Measurements from ENCODE around the gene PODXL. TPM values are rescaled to one million over a fixed set of nuclear protein-coding genes. Genes with fewer than 3 reads are reported as not detected.
A peak's percentile ranks its signal among the peaks of the same experiment; 100 is the strongest.

PODXL gene
- total RNA-seq (2014; rRNA removed; shearing (Covaris generic)) = 27.1 and 27.8 TPM in 2 replicates

GRCh38 chr7:131556053-131556908 lies at the start of gene PODXL:
Gene PODXL, minus strand, starts transcription at chr7:131556628. Its CDS starts 269 bp downstream, at chr7:131556359.
- DNase-seq (ENCODE audit: low read depth) = peak; percentile 94

GRCh38 chr7:131605280-131605878 lies 49.0 kb upstream of the PODXL start:
- no peak for DNase-seq (ENCODE audit: low read depth)

- DNase-seq (ENCODE audit: low read depth) = peak; percentile 82
Observed at GRCh38 chr7:131604841-131605279, 48.4 kb upstream of the PODXL start.

- no peak for DNase-seq (ENCODE audit: low read depth)
Observed at GRCh38 chr7:131603932-131604331, 47.5 kb upstream of the PODXL start.

- DNase-seq (ENCODE audit: low read depth) = no peak
Observed at GRCh38 chr7:131602994-131603372, 46.6 kb upstream of the PODXL start.

- DNase-seq (ENCODE audit: low read depth) = peak; percentile 44
Observed at GRCh38 chr7:131602304-131602993, 46.0 kb upstream of the PODXL start.

- no peak for DNase-seq (ENCODE audit: low read depth)
Observed at GRCh38 chr7:131600085-131600881, 43.9 kb upstream of the PODXL start.

GRCh38 chr7:131596785-131597184 lies 40.4 kb upstream of the PODXL start:
- no peak for DNase-seq (ENCODE audit: low read depth)

- DNase-seq (ENCODE audit: low read depth) = no peak
Observed at GRCh38 chr7:131595699-131596098, 39.3 kb upstream of the PODXL start.

- DNase-seq (ENCODE audit: low read depth) = no peak
Observed at GRCh38 chr7:131591687-131592319, 35.4 kb upstream of the PODXL start.

GRCh38 chr7:131587315-131587923 lies 31.0 kb upstream of the PODXL start:
- DNase-seq (ENCODE audit: low read depth) = no peak

GRCh38 chr7:131586759-131587158 lies 30.3 kb upstream of the PODXL start:
- no peak for DNase-seq (ENCODE audit: low read depth)

- DNase-seq (ENCODE audit: low read depth) = peak; percentile 33
Observed at GRCh38 chr7:131586259-131586658, 29.8 kb upstream of the PODXL start.

- DNase-seq (ENCODE audit: low read depth) = peak; percentile 83
Observed at GRCh38 chr7:131583430-131583829, 27.0 kb upstream of the PODXL start.

GRCh38 chr7:131581241-131582051 lies 25.0 kb upstream of the PODXL start:
- DNase-seq (ENCODE audit: low read depth) = peak; percentile 78

GRCh38 chr7:131578602-131579001 lies 22.2 kb upstream of the PODXL start:
- DNase-seq (ENCODE audit: low read depth) = no peak

GRCh38 chr7:131574741-131575140 lies 18.3 kb upstream of the PODXL start:
- DNase-seq (ENCODE audit: low read depth) = peak; percentile 86

- no peak for DNase-seq (ENCODE audit: low read depth)
Observed at GRCh38 chr7:131570401-131570800, 14.0 kb upstream of the PODXL start.

- DNase-seq (ENCODE audit: low read depth) = no peak
Observed at GRCh38 chr7:131568970-131569369, 12.5 kb upstream of the PODXL start.

GRCh38 chr7:131568510-131568909 lies 12.1 kb upstream of the PODXL start:
- no peak for DNase-seq (ENCODE audit: low read depth)
